Esophagus muscularis mucosa (tissue), 3 donors: ENCODE results near the gene VN1R5.

Source experiments
- CTCF ChIP-seq, 3 experiments: fragments of 200-600 bp in 2 of 3; fragments of 450-650 bp in 1 of 3; sonication (generic) in 2 of 3; IDR thresholded peaks; one replicate each; pipeline ENCODE4 v1.5.1; 2017 to 2019; ENCODE audit warnings: antibody characterized with exemption in 3 of 3, mild to moderate bottlenecking in 2 of 3, moderate library complexity in 1 of 3
- POLR2A ChIP-seq: fragments of 450-650 bp; IDR thresholded peaks from one replicate; pipeline ENCODE4 v1.6.1; 2017; ENCODE audit warnings: antibody characterized with exemption, moderate library complexity, mild to moderate bottlenecking, low read depth

DNA sequence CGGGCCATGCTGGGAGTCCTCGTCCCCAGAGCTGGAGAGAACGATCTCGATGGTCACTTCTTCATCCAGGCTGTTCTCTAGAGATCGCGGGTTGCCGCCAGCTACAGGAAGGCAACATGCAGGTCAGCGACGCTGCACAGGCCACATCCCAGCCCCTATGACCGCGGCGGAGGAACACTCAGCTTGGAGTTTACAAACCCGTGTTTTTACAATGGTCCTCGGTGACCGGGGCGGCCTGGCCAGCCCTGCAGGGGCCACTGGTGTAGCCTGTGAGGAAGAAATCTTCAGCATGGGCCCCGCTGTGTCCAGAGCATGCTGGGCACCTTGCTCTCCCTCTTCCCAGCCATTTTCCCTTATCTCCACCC lies 45.3 kb downstream of the VN1R5 start:
- TF ChIP-seq CTCF (IDR thresholded peaks at IDR 0.05) = no peak
- TF ChIP-seq POLR2A = no peak
